HL-60 (cell line): ENCODE results near the gene ATF7IP.
"Not testable (repeated sequence)": the region's sequence is repeated elsewhere in the genome, so short reads cannot be mapped to it uniquely, and the experiment has no call there.

Experiments used
- DNase-seq, 2 experiments: peaks; one replicate each; pipeline ENCODE4 v3.0.0-alpha.2; 2010 to 2020; ENCODE audit warnings: low read depth in 1 of 2, low spot score in 1 of 2
- H3K27ac ChIP-seq: fragments of 250-450 bp; sonication (Bioruptor Pico); replicated peaks from 2 replicates; pipeline ENCODE4 v1.5.1; 2020; ENCODE audit warnings: mild to moderate bottlenecking, moderate library complexity
- H3K27me3 ChIP-seq: fragments of 250-450 bp; sonication (Bioruptor Pico); 2 replicates; pipeline ENCODE4 v1.5.1; 2021; ENCODE audit warnings: mild to moderate bottlenecking, moderate library complexity; ENCODE audit not compliant: insufficient read depth, poor library complexity, severe bottlenecking
- H3K4me3 ChIP-seq: replicated peaks from 2 replicates; pipeline ENCODE4 v1.5.1; 2011; ENCODE audit warnings: mild to moderate bottlenecking, control low read depth, low read length; ENCODE audit not compliant: insufficient read depth
- CTCF ChIP-seq: IDR thresholded peaks from one replicate; pipeline ENCODE4 v1.5.1; 2011; ENCODE audit warnings: low read length, control low read depth, inconsistent platforms; ENCODE audit not compliant: insufficient read depth
- GABPA ChIP-seq: IDR thresholded peaks from 2 replicates; pipeline ENCODE4 v1.6.1; 2012; ENCODE audit warnings: low read depth
- POLR2AphosphoS5 ChIP-seq: IDR thresholded peaks from 2 replicates; pipeline ENCODE4 v1.6.1; 2012; ENCODE audit warnings: low read depth
- REST ChIP-seq: IDR thresholded peaks from 2 replicates; pipeline ENCODE4 v1.6.1; 2012; ENCODE audit warnings: low read depth; ENCODE audit not compliant: insufficient replicate concordance
- SPI1 ChIP-seq: IDR thresholded peaks from 2 replicates; pipeline ENCODE4 v1.6.1; 2012; ENCODE audit warnings: low read depth, mild to moderate bottlenecking, borderline replicate concordance

The ATF7IP gene

GRCh38 chr12:14403711-14404196 lies 38.3 kb downstream of the ATF7IP start:
- no peak overlapping the region for H3K4me3 ChIP-seq
- no peaks in the 10 kb centered on the region for H3K27me3 ChIP-seq
- DNase-seq = no peak
- no peak overlapping the region for H3K27ac ChIP-seq
- TF ChIP-seq REST (no peak), SPI1 (no peak), POLR2AphosphoS5 (no peak), GABPA (no peak), CTCF (no peak)

- H3K4me3 ChIP-seq, DNase-seq, H3K27ac ChIP-seq, H3K27me3 ChIP-seq: not testable (repeated sequence)
Observed at GRCh38 chr12:14405407-14405806, 39.9 kb downstream of the ATF7IP start.

GRCh38 chr12:14408208-14408607 lies 42.7 kb downstream of the ATF7IP start:
- TF ChIP-seq SPI1 (no peak), CTCF (no peak), REST (no peak), GABPA (no peak), POLR2AphosphoS5 (no peak)
- H3K4me3 ChIP-seq = no peak overlapping the region
- no peaks in the 10 kb centered on the region for H3K27me3 ChIP-seq
- DNase-seq = no peak
- no peak overlapping the region for H3K27ac ChIP-seq

- Histone ChIP-seq H3K4me3 (no peak overlapping the region), H3K27ac (no peak overlapping the region), H3K27me3 (no peaks in the 10 kb centered on the region)
- no peak for TF ChIP-seq POLR2AphosphoS5
- TF ChIP-seq CTCF = no peak
- no peak for TF ChIP-seq GABPA
- no peak for TF ChIP-seq SPI1
- no peak for TF ChIP-seq REST
- DNase-seq = no peak
Observed at GRCh38 chr12:14410177-14410576, 44.7 kb downstream of the ATF7IP start.
